MG63 (cell line): ENCODE data around the gene SLC30A1. TPM values are rescaled to one million over a fixed set of nuclear protein-coding genes. Genes with fewer than 3 reads are reported as not detected.
"Not testable (repeated sequence)": the region's sequence is repeated elsewhere in the genome, so short reads cannot be mapped to it uniquely, and the experiment has no call there.

ENCODE experiments used
- DNase-seq: peaks from one replicate; pipeline ENCODE4 v3.0.0-alpha.2; 2020
- H3K27me3 ChIP-seq: fragments of 250-450 bp; sonication (Bioruptor Pico); 2 replicates; pipeline ENCODE4 v1.5.1; 2020; ENCODE audit warnings: mild to moderate bottlenecking, moderate library complexity
- H3K36me3 ChIP-seq: fragments of 250-450 bp; sonication (Bioruptor Pico); 2 replicates; pipeline ENCODE4 v1.5.1; 2020; ENCODE audit warnings: mild to moderate bottlenecking, moderate library complexity
- H3K4me3 ChIP-seq: fragments of 250-450 bp; sonication (Bioruptor Pico); 2 replicates; pipeline ENCODE4 v1.5.1; 2020; ENCODE audit warnings: mild to moderate bottlenecking, moderate library complexity
- H3K9me3 ChIP-seq: fragments of 250-450 bp; sonication (Bioruptor Pico); 2 replicates; pipeline ENCODE4 v1.5.1; 2020; ENCODE audit warnings: mild to moderate bottlenecking, moderate library complexity
- total RNA-seq: library from RNA; depleted of rRNA; stranded (reverse); fragments of >200 nt; shearing (Covaris generic); gene quantifications from 2 replicates; pipeline ENCODE4 v1.2.3, GENCODE V29; 2014; ENCODE audit warnings: low replicate concordance

Gene SLC30A1
- total RNA-seq, 1 experiment from 2014 or later: 45.2 TPM

DNA sequence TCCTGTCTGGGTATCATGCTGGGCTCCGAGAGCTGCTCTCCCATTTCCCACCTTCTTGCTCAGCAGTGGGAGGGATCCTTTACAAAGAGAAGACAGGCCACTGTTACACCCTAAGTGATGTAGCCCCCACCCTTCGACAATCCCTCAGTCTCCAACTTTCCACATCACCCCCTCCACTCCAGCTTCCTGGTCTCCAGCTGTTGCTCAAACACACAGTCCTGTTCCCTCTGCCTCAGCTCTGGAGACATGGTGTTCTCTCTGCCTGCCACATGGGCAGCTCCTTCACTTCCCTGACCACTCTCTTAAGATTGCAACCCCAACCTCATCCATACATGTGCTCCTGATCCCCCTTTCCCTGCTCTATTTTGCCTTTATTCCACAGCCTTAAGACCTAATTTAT, 37.7 kb downstream of the SLC30A1 start:
- no peak for DNase-seq
- no peaks in the 10 kb centered on the region for H3K27me3 ChIP-seq
- H3K9me3 ChIP-seq: no peaks in the 10 kb centered on the region
- no peaks in the 10 kb centered on the region for H3K36me3 ChIP-seq
- no peak overlapping the region for H3K4me3 ChIP-seq

- not testable (repeated sequence) for H3K4me3 ChIP-seq, H3K9me3 ChIP-seq, H3K27me3 ChIP-seq, DNase-seq, H3K36me3 ChIP-seq
Observed at GRCh38 chr1:211540824-211541223, 38.1 kb downstream of the SLC30A1 start.

GRCh38 chr1:211538287-211538686, 40.7 kb downstream of the SLC30A1 start:
- Histone ChIP-seq H3K9me3 (no peaks in the 10 kb centered on the region), H3K4me3 (no peak overlapping the region), H3K27me3 (no peaks in the 10 kb centered on the region), H3K36me3 (no peaks in the 10 kb centered on the region)
- no peak for DNase-seq

- Histone ChIP-seq H3K27me3 (no peaks in the 10 kb centered on the region), H3K36me3 (no peaks in the 10 kb centered on the region), H3K9me3 (no peaks in the 10 kb centered on the region), H3K4me3 (no peak overlapping the region)
- DNase-seq: no peak
Observed at GRCh38 chr1:211537253-211537652, 41.7 kb downstream of the SLC30A1 start.

DNA sequence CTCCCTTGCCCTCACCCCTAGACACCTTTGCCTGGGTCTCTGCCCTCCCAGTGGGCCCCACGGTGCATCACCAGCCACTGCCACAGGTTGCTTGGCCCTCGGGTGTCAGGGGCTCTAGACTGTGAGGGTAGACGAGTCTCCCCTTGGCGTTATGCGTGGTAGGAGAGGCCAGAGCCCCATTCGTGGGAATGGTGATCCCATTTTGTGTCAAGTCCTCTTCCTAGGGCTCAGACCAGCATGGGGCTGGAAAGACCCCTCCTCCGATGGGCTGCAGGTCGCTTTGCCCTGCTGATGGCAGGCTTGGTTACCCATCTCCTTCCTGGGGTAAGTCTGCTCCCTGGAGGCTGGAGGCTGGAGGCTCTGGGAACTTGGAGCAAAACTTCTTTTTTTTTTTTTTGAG, 42.4 kb downstream of the SLC30A1 start:
- Histone ChIP-seq H3K4me3 (no peak overlapping the region), H3K9me3 (no peaks in the 10 kb centered on the region), H3K27me3 (no peaks in the 10 kb centered on the region), H3K36me3 (no peaks in the 10 kb centered on the region)
- DNase-seq: no peak

DNA sequence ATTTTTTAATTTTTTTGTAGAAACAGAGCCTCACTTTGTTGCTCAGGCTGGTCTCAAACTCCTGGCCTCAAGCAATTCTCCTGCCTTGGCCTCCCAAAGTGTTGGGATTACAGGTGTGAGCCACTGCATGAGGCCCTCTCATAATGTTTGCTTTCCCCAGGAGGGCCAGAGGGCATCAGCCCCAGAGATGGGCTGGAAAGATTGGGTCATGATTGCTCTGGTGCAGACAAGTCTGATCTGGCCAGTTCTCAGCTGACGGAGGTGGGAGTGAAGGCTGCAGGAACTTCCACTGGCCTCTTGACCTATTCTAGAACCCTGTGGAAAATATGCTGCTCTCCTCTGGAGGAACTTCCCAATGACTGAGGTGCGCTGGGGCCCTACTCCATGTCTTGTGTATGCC, 43.6 kb downstream of the SLC30A1 start:
- Histone ChIP-seq H3K9me3 (no peaks in the 10 kb centered on the region), H3K4me3 (no peak overlapping the region), H3K36me3 (no peaks in the 10 kb centered on the region), H3K27me3 (no peaks in the 10 kb centered on the region)
- no peak for DNase-seq

GRCh38 chr1:211534545-211535291, 44.2 kb downstream of the SLC30A1 start:
- no peaks in the 10 kb centered on the region for H3K36me3 ChIP-seq
- DNase-seq: no peak
- no peak overlapping the region for H3K4me3 ChIP-seq
- no peaks in the 10 kb centered on the region for H3K27me3 ChIP-seq
- H3K9me3 ChIP-seq: no peaks in the 10 kb centered on the region

GRCh38 chr1:211532088-211532444, 46.9 kb downstream of the SLC30A1 start:
- DNase-seq: no peak
- Histone ChIP-seq H3K4me3 (no peak overlapping the region), H3K9me3 (no peaks in the 10 kb centered on the region), H3K27me3 (no peaks in the 10 kb centered on the region), H3K36me3 (no peaks in the 10 kb centered on the region)

DNA sequence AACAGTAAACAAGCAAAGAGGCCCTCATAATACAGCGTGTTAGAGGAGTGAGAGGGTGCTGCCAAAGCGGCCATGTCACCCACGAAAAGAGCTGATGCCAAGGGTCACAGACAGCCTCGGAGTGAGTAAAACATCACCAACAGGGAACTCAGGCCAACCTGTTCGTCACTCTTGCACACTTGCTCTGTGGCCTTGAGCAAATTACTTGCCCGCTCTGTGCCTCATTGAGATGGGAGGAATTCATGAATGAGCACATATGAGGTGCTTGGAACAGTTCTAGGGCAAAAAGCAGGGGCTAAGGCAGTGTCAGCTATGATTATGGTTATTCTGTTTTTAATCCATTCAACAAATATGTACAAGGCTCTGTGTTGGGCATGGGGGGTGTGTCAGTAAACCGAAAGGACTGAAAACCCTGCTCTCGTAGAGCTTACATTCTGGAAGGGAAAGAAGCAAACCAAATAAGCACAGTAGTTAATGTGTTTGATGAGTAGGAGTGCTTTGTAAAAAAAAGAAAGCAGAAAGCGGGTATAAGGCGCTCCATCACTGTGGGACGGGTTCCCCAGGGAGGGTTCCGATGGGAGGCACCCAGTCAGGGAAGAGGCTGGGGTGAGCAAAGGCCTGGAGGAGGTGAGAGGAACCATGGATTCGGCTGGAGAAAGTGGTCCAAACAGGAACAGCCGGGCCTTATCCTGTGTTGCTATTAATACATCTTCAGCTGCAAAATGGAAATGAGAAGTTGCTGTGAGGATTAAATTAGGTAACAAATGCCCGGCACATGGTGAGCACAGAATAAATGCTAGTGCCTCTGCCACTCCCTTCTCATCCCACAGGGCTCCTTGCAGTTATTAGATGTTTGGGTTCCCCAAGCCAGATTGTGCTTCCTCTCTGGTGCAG, 47.5 kb downstream of the SLC30A1 start:
- no peaks in the 10 kb centered on the region for H3K9me3 ChIP-seq
- no peaks in the 10 kb centered on the region for H3K27me3 ChIP-seq
- H3K4me3 ChIP-seq: no peak overlapping the region
- no peak for DNase-seq
- H3K36me3 ChIP-seq: no peaks in the 10 kb centered on the region

DNA sequence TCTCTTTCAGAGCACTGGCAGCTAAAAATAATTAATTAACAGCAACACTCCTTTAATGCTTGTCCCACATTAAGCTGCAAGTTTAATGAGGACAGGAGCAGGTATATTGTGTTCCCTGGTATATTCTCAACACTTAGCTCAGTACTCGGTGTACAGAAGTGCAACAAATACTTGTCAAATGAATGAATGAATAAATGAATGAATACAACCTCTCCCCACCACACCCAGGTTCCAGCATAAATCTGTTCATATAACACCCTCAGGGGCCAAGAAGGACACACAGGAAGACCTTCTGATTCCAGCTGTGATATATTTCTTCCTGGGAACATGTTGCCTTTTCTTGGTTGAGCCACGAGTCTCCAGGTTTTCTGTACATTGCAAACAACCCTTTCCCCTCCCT, 48.9 kb downstream of the SLC30A1 start:
- H3K4me3 ChIP-seq: no peak overlapping the region
- H3K36me3 ChIP-seq: no peaks in the 10 kb centered on the region
- no peaks in the 10 kb centered on the region for H3K27me3 ChIP-seq
- DNase-seq: no peak
- no peaks in the 10 kb centered on the region for H3K9me3 ChIP-seq

DNA sequence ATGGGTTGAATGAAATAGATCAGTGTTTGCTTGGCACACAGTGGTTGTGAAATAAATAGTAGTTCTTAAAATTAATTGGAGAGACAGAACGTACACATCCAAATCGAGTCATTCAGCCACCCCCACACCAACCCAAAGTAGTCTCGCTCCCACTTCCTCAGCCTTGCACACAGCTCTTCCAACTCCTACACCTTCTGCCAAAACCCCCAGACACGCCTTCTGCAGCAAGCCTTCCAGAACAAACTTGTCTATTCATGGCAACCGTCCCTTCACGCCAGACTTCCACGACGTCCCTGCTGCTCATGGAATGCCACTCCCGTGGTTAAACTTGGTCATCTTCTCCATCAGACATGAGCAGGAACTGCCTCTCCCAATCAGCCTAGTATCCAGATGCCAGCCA, 49.5 kb downstream of the SLC30A1 start:
- H3K36me3 ChIP-seq: no peaks in the 10 kb centered on the region
- no peaks in the 10 kb centered on the region for H3K9me3 ChIP-seq
- peak; percentile 31 for DNase-seq
- H3K4me3 ChIP-seq: no peak overlapping the region
- H3K27me3 ChIP-seq: no peaks in the 10 kb centered on the region

GRCh38 chr1:211529011-211529410, 50.0 kb downstream of the SLC30A1 start:
- Histone ChIP-seq H3K4me3 (no peak overlapping the region), H3K36me3 (no peaks in the 10 kb centered on the region), H3K27me3 (no peaks in the 10 kb centered on the region), H3K9me3 (no peaks in the 10 kb centered on the region)
- no peak for DNase-seq

DNA sequence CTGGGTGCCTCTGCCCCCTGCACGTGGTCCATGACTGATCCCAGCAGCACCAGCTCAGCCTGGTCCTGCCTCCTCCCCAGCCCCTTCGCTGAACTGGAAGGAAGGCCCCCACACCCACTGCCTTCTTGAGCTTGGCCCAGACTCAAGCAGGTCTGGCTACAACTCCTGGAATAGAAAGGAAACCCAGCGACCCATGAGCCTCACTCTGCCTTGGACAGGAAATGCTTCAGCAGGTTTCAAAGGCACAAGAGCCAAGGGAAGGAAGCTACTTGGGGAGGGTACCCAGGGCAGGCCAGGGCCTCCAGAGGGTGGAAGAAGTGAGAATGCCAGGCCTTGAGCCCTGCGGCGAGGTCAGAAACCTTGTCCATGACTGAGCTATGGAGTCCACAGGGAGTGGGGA, 51.1 kb downstream of the SLC30A1 start:
- Histone ChIP-seq H3K9me3 (no peaks in the 10 kb centered on the region), H3K4me3 (no peak overlapping the region), H3K27me3 (no peaks in the 10 kb centered on the region), H3K36me3 (no peaks in the 10 kb centered on the region)
- peak; percentile 9 for DNase-seq

DNA sequence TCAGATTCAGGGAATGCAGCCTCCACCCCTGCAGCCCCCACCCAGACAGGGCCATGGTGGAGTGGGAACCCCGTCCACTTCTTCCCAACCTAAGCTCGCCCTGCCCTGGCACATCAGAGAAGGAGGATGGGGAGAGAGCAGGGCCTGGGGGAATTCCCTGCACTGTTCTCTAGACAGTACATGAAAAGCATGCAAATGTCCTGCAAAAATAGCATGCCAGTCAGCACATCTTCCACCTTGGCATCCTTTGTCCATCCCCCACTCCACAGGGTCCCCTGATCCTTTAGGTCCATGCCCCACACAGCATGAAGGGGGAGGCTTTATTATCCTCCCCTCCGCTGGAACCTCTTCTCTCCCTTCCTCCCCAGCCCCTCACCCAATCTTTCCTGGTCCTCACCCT, 52.0 kb downstream of the SLC30A1 start:
- no peaks in the 10 kb centered on the region for H3K9me3 ChIP-seq
- H3K4me3 ChIP-seq: no peak overlapping the region
- no peak for DNase-seq
- H3K27me3 ChIP-seq: no peaks in the 10 kb centered on the region
- no peaks in the 10 kb centered on the region for H3K36me3 ChIP-seq

DNA sequence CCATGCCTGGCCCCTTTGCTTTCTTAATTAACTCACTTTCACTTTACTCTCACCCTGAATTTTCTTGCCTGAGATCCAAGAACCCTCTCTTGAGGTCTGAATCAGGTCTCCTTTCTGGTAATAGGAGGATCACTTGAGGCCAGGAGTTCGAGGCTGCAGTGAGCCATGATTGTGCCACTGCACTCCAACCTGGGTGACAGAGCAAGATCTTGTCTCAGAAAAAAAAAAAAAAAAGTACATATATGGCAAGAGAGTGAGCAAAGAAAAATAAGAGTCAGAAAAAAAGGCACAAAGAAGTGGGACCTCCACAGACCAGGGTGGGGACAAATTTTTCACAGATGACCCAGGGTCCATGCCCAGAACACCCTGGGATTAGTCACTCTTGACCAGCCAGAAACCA, 52.9 kb downstream of the SLC30A1 start:
- DNase-seq: no peak
- Histone ChIP-seq H3K27me3 (no peaks in the 10 kb centered on the region), H3K9me3 (no peaks in the 10 kb centered on the region), H3K36me3 (no peaks in the 10 kb centered on the region), H3K4me3 (no peak overlapping the region)

GRCh38 chr1:211525101-211525676, 53.8 kb downstream of the SLC30A1 start:
- Histone ChIP-seq H3K36me3 (no peaks in the 10 kb centered on the region), H3K9me3 (no peaks in the 10 kb centered on the region), H3K27me3 (no peaks in the 10 kb centered on the region), H3K4me3 (no peak overlapping the region)
- DNase-seq: no peak

GRCh38 chr1:211524521-211524920, 54.4 kb downstream of the SLC30A1 start:
- DNase-seq: no peak
- Histone ChIP-seq H3K4me3 (no peak overlapping the region), H3K36me3 (no peaks in the 10 kb centered on the region), H3K27me3 (no peaks in the 10 kb centered on the region), H3K9me3 (no peaks in the 10 kb centered on the region)

GRCh38 chr1:211522804-211523203, 56.2 kb downstream of the SLC30A1 start:
- Histone ChIP-seq H3K9me3 (no peaks in the 10 kb centered on the region), H3K27me3 (no peaks in the 10 kb centered on the region), H3K36me3 (no peaks in the 10 kb centered on the region), H3K4me3 (no peak overlapping the region)
- no peak for DNase-seq
